ENCODE data around the gene FAM107A.
A peak's percentile ranks its signal among the peaks of the same experiment; 100 is the strongest.

Gene FAM107A, protein sequence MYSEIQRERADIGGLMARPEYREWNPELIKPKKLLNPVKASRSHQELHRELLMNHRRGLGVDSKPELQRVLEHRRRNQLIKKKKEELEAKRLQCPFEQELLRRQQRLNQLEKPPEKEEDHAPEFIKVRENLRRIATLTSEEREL

DNA sequence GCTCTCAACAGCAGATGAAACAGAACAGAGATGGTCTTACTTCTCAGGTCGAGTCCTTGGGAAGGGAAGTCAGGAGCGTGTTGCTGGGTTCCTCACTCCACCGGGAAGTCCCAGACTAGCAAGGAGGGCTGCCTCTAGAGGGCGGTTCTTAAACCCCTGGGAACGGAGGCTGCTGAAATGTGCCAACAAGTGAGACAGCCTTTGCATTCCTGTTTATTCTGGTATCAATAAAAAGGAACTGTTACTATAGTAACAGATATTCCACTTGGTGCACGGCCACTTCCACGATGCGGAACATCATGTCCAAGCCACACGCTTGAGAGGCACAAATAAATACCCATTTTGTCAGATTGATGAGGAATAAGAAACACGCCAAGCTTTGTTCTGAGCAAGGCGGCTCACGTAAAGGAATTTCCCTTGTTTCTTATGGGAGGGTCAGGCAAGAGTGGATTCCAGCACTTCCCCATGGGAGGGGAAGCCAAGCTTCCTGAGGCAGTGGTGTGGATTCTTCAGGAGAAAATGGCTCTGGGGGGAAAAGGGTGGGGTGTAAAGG is at the start of gene FAM107A:
TSS of gene FAM107A (minus strand) at position 123 of the 553 bp plus-strand sequence. CDS start 7,531 bp downstream, outside the sequence.
- peak; percentile 53 for DNase-seq

DNA sequence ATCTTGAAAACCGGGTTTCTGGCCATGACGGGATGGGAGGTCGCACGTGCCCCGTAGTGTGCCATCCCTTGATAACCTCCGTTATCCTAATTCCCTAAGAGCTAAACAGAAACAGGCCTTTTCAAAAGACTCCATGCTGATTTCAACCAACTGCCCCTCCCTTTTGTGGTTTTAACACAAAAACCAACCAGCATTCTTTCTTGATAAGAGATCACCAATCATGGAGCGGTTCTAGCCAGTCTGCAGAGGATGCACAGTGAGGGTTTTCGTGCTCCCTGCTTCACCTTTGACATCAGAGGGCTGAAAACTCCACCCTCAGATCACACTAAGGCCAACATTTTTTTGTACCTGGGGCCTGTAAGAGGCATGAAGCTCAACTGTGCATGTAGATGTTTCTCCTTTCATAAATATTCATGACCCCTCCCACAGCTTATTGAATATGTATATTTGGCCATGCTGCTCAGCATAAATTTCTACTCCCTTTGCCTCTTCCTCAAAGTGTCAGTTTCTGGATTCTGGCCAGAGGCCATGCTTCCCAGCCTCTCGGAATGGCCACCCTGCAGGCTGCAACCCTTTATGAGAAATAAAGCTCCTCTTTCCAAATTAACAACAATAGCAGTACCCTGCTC is 48.1 kb upstream of the FAM107A start:
- no peak for DNase-seq

DNA sequence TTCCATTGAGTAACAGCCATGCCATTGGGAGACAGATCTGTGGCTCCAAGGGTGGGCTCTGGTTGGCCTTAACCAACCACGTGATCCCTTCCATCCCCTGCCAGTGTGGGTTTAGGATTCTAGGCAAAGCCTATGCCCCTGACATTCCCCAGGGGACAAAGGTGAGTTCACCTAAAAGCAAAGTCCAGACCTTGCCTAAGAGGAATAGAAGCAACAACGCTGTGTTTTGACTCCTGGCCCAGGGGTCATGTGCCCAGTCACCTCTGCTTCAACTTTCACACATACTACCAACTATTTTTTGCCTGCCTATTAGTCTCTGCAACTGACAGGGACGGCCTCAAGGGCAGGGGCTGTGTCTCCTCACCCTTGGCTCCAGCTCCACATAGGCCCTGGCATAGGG is 47.4 kb upstream of the FAM107A start:
- DNase-seq, result no peak

DNA sequence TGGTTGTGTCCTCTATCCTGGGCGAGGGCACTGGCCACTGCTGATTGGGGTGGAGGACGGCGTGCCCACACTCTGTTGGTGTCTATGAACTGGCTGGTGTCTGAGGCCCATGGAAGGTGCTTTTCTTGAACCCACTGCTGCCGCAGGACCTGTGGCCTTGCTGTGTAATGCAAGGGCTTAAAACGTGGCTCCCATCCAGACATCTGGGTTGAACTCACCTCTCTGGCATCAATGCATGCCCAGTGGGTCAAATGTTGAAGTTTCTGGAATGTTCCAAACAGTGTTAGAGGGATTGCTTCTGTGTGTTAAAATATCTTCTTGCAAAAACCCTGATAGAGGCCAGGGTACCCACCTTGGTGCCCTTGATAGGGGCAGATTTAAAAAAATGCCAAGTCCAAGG is 46.8 kb upstream of the FAM107A start:
- no peak for DNase-seq

DNA sequence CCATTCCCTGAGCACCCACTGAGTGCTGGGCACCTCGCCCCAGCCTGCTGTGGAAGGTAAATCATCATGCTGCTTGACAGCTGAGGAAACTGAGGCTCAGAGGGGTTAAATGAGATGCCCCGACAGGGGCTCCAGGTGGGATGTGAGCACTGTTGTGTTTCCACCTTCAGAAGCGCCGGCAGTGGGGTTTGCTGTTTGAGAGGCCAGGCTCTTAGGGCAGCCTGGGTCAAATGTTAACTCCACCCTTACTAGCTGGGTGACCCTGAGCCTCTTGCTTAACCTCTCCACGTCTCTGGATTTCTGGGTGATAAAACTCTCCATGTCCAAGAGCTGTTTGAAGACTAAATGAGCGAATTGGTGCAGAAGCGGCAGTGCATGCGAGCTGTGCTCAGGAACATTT is 46.3 kb upstream of the FAM107A start:
- no peak for DNase-seq

DNA sequence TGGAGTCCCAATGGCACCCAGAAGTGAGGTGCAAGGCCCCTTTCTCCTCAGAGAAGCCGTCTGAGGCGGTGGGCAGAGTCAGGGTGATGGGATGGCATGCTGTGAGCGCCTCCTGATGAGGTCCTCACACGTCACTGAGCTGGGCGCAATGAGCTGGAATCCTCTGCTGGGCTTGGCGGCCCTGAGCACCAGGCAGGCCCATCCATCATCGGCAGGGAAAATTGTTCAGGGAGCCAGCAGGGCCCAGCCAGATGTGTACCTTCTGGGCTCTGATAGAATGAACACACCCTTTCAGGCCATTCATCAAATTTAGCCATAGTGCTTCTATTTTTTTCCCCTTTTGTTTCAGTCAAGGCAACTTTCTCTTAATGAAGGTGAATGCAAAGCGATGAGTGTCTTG is 45.7 kb upstream of the FAM107A start:
- DNase-seq, result no peak

DNA sequence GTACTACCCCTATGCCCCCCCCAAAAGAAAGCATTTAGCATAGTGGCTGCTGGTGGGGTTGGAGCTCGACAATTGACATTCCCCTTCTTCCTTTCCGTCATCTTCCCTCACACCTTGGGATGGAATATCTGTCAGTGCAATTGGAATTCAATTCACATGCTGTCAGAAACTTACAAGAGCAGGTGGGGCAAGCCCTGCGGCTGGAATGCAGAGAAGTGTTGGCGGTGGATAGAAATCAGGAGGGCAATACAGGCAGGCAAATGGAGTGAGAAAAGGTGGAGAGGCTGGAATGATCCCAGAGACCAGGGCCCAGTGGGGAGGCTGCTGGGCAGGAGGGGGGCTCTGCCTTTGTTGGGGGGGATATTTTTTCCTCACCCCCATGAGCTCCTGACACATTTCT is 45.2 kb upstream of the FAM107A start:
- DNase-seq, result no peak

DNA sequence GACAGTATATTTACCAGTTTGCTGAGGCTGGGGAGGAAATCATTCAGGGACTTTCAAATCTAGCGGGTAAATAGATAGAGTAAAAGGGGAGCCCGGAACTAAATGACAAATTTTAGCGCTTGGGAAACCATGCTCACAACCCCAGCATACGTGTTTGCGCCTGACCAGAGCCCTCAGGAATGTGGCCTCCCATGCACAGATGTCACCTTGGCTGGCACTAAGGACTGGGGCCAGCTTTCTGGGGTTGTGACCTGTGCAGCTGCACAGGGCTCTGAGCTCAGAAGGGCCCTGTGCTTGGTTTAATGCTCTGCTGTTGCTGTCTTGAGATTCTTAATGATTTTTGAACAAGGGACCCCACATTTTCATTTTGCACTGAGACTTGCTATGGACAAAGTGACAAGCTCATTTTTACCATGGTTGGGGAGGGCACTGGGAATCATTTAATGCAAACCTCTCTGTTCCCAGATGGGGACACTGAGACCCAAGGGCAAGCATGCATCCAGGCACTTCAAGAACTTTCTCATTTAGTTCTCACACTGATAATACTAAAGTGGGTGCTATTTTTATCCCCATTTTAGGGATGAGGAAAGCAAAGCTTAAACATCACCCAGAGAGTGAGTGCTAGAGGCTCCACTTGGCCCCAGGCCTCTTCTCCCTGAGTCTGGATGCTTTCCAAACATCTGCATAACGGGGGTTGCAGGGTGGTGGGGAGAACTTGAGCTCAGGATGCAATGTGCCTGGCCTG is 44.1 kb upstream of the FAM107A start:
- no peak for DNase-seq

DNA sequence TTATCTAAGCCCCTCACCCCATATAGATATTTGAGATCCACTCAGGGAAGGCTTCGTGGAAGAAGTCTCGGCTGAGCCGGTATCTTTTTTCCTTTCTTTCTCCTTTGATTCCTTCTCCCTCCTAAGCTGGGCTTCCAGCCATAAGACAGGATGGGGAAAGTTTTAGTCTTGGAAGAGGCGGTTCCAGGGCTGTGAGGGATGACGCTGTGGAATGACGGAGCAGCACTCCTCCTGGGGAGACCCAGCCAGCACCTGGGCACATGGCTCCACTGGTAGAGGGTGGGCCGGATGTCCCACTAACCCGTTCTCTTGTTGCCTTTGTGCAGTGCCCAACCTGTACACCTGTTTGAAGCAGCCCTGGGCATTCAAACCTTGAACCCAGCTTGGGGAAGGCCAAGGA is 43.2 kb upstream of the FAM107A start:
- peak; percentile 62 for DNase-seq

DNA sequence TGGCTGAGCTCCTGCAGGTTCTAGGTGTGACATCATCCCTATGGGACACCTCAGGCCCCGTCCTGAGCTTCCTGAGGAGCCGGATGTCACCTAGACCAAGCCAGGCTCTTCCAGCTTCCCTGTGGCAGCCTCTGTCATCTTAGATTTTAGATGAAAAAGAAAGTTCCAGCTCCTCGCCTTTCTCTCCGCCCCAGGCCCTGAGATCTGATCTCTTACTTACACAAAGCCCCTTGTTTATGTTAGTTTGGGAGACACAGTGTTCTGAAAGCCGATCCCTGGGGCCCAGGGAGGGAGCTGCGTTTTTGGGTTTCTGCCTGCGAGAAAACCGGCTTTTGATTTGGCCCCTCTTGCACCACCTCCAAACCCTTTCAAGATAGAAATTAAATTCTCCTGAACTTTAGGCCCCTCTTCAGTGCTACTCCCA is 40.2 kb upstream of the FAM107A start:
- peak; percentile 49 for DNase-seq

DNA sequence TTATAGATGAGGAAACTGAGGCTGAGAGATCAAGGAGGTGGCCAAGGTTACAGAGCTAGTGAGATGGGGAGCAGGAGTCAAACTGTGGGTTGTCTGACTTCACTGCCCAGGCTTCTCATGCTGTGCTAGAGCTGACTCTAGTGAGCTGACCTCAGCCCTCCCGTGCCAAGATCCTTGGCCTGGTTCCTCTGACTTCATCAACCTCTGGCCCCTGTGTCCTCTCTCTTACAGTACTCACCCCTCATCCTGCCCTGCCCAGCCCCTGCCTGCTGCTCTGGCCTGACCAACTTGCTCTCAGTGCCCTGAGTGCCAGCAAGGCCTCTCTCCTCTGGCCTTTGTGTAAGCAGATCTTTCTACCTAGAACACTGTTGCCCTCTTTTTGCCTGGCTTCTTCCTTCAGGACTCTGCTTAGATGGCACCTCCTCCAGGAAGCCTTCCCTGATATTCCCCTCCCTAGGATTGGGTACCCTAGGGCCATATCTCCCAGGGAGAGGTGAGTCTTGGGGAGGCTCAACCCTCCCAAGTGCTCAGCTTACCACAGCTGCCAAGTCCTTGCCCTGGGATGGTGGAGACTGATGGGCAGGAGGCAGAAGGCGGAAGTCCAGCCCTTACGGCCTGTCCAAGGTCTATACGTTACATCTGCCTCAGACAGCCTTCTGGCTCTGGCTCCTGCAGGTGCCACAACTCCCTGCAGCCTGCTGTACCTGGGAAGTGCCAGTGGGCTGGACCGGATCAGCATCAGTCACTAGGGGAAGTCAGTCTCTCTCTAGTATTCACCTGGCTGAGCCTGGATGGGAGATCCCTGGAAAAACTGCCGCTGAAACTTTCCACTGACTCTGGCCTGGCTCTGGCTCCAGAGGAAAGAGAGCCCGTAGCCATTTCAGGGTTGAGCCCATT is 36.3 kb upstream of the FAM107A start:
- DNase-seq, result no peak

DNA sequence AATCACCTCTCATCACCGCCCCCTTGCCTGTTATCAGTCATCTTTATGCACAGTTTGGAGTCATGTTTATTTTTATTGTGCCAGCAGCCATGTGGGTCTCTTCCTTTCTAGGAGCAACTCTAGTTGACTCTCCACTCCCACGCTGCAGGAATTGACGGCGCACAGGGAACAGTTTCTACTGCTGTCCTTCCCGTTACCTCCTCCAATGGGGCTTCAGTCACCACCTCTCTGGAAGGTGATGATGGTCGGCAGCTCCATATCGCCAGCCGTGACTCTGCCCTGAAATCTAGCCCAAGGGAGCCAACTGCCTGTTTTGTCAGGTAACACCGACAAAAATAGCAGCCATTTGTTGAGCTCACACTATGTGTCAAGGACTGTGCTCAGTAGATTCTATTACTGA is 35.6 kb upstream of the FAM107A start:
- no peak for DNase-seq

DNA sequence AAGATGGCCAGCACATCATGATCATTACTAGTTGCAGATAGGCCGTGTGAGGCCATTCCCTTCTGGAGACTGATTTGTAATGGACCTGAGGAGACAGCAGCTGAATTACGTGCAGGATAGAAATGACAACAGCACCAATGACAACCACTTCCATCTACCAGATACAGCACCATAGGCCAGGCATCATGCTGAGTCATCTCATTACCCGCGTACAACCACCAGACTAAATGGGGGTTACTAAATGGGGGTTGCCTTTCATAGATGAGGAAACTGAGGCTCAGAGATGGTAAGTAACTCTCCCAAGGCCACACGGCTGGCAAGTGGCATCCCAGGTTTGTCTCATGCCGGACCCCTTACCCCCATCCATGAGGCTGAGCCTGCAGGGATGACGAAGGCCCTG is 32.8 kb upstream of the FAM107A start:
- DNase-seq, result peak; percentile 8

DNA sequence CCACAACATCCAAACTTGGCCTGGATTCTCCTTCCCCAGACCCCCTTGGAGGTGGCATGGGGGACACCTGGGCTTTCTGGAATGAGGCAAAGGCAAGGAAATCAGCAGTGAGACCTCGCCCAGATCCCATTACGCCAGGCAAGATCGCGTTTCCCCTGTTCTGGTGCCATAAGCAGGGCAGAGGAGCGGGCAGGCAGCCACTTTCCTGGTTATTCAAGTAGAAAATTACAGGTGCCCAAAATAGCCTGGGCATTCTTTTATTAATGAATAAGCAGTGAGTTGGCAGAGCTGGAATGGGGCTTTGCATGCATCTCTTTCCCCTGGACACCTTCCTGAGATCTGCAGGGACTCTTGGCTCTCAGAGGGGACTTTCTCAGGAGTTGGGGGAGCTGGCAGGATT is 31.5 kb upstream of the FAM107A start:
- peak; percentile 9 for DNase-seq

DNA sequence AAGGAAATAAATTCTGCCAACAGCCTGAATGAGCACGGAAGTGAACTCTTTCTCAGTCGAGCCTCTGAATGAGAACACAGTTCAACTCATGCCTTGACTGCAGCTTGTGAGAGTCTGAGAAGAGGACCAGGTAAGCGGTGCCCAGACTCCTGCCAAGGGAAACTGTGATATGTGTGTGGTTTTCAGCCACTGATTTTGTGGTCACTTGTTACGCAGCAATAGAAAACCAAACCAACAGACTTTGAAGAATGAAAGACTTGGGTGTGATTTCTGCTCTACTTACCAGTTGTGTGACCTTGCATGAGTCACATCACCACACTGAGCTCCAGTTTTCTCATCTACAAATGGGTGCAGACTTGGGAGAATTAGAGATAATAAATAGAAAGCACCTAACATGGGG is 30.6 kb upstream of the FAM107A start:
- DNase-seq, result peak; percentile 4

DNA sequence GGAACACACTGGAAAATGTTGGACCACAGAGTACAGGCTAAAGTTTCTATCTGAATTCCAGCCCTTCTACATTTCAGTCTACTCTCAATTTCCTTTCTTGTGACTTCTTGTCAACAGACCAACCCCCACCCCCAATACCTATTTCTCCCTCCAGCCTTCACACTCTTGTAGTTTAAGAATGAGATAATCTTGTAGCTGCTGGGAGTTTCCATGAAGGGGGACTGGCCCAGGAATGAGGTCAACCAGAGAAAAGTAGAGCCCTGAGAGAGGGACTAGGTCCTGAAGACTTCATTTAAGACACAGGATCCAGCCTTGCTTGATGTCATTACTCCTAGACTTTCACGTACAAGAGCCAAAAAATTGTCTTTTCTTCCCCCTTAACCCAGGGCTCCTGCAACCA is 29.5 kb upstream of the FAM107A start:
- DNase-seq, result no peak

DNA sequence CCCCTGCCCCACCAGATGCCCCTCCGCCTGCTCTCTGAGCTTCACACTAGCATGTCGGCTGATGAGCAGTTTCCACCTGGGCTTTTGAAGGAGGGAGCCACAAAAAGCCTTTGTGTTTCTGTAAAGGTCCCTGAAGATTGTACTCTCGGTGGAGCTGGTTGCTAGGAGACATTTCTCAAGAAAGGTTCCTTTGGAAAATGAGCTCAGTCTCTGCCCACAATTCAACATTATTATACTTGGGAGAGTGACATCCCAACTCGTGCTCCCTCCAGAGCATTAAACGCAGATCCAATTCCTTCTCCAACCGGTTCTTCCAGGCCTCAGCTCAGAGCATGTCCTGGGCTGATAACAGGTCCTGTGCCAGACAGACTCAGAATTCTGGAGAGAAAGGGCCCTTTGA is 26.8 kb upstream of the FAM107A start:
- DNase-seq, result no peak

DNA sequence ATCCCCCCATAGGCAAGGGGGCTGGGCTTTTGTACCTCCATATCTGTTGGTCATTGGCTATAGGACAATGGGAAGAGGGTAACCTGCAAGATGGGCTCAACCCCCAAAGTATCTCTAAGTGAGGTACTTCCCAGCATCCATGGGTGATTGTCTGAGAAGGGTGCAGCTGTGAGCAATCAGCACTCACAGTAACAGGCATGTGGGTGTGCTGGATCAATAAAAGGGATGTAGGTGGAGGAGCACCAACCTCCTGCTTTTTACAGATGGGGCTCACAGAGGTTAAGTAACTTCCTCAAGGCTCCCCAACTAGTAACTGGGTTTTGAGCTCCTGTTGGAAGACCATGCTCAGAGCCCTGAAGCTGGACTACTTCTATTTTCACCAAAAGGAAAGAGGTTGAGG is 26.4 kb upstream of the FAM107A start:
- no peak for DNase-seq

DNA sequence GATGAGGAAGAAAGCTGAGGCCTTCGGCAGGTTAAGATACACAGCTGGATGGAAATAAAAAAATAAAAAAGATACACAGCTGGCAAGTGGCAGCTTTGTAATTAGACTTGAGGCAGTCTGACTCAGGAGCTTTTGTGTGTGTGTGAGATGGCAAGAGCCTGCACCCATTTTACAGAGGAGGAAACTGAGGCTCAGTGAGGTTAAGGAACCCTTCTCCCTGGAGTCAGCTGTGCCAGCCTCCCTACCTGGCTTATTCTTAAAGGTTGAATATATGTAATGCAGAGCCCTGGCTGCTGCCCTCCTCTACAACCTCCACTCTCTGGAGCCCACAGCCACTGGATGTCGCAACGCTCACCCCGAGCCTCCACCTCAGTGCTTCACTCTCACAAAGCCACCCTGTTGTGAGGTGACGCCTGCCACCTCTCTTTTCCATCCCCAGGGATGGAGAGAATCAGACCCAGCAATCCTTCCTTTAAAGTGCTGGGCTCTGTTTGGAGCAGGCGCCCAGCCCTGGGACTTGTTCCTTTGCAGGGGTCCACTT is 20.6 kb upstream of the FAM107A start:
- DNase-seq, result no peak

DNA sequence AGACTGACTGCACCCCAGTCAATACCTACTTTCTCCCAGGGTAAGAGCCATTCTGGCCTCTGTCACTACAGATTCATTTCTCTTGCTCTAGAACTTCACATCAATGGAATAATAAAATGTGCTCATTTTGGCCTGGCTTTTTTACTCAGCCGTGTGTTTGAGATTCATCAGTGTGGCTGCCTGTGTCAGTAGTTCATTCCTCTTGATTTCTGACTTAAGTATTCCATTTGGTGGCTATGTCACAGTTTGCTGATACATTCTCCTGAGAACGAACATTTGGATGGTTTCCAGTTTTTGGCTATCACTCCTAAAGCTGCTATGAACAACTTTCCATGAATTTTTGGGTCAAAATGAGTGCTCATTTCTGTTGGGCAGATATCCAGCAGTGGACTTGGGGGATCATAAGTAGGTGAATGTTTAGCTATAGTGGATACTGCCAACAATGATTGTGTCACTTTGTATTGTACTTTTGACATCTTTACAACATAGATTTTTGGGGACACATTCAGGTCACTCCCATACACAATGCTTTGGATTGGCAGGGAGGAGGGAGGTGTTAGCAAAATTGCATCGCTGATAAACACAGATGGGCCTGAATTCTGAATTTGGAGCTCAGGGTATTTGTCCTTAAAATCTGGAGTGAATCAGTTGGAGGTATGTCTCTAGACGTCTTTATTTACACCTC is 19.8 kb upstream of the FAM107A start:
- no peak for DNase-seq

DNA sequence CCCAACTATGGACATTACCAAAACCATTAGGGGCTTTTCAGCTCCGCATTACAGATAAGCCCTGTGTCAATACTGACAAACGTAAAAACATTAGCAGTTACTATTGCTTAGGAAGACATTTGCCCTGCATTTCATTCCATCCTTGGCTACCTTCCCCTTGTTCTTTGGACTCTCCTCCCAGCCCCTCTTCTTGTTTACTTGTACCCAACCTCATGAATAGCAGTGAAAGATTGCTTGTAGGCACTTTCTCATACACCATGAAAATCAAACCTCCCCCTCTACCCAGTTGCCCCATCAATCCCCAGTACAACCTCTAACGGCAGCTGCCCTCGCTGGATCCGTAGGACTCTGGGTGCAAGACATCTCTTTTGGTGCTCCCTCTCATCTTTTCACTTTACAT is 16.9 kb upstream of the FAM107A start:
- no peak for DNase-seq

Data from right hindlimb (tissue), 1 donor.